HG03378 (cell line): ENCODE measurements around the gene PDS5B.
"Not testable (repeated sequence)": the region's sequence is repeated elsewhere in the genome, so short reads cannot be mapped to it uniquely, and the experiment has no call there.

Experiments used
- ATAC-seq: cut with Tn5 transposase; IDR thresholded peaks from one replicate; pipeline ENCODE4 v1.9.1; 2021; ENCODE audit warnings: mild to moderate bottlenecking, moderate library complexity; ENCODE audit not compliant: unreplicated experiment

PDS5B gene

GRCh38 chr13:32722340-32722739, 136.1 kb downstream of the PDS5B start:
- no peak for ATAC-seq

GRCh38 chr13:32723987-32724386, 137.7 kb downstream of the PDS5B start:
- no peak for ATAC-seq

DNA sequence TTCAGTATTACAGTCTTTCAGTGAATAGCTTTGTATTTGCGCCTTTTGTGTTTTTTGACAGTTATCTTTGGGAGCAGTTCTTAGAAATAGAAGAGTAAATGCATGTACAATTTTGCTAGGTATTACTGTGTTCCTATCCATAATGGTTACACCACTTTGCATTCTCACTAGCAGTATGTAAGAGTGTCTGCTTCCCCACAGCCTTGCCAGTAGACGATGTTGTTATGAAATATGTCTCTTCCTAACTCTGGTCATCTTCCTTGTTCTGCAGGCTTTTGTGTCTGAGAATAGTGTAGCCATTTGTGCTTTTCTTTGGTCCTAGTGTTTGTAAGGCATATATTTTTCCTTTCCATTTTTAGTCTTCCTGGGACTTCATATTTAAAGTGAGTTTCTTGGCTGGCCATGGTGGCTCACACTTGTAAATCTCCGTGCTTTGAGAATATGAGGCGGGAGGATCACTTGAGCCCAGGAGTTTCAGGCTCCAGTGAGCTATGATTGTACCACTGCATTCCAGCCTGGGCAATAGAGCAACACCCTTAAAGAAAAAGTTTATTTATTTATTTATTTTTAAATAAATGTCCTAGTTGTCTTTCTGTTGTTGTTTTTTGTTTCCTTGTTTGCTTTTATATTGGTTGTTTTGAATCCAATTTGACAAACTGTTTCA, 140.3 kb downstream of the PDS5B start:
- ATAC-seq: no peak

DNA sequence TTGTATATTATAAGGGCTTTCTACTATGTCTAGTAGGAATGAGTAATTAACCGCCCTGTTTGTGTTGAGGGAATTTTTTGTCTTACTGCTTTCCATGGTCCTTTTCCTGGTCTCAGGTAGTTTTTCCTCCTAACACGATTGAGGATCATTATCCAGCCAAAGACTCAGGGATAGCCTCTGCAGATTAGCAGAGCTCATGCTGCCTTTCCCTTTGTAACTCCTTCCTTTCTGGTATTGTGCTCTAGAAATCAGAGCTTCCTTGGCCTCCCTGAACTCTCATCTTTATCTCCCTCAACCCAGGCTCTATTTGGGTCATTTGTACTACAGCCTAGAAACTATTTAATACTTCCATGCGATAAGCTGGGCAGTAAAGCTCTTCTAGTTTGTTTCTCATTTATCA, 142.1 kb downstream of the PDS5B start:
- no peak for ATAC-seq

GRCh38 chr13:32729097-32729496, 142.8 kb downstream of the PDS5B start:
- not testable (repeated sequence) for ATAC-seq

- no peak for ATAC-seq
These were observed 144.8 kb downstream of the PDS5B start for GRCh38 chr13:32731074-32731473.

- ATAC-seq: no peak
These were observed 145.3 kb downstream of the PDS5B start for GRCh38 chr13:32731576-32731975.

DNA sequence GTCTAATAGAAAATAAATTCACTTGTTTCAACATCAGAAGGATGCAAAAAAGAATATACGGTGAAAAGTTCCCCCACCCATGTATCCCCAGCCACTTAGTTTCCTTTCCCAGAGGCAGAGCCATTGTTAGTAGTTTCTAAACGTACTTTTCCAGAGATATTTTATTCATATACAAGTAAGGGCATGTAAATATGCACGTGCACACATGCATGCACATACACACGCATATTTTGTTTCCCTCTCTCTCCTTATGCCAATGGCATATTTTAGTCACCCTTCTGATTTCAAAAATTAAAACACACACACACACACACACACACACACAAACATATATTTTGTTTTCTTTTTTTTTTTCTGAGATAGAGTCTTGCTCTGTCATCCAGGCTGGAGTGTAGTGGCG, 147.4 kb downstream of the PDS5B start:
- ATAC-seq: no peak

DNA sequence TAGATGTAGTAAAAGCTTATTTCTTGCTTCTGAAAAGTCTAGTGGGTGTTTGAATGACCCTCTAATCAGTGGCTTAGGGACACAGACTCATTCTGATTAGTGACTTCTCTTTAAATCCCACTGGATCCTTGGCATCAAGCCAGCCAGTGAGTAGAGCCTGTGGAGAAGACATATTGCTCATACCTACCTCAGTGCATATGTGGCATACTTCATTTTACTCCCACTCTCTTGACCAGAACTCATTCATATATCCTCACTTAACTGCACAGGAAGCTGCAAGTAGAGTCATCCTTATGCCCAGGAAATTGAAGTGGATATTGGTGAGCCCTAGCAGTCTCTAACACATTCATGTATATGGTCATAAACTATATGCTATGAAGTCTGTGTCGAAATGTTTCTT, 148.3 kb downstream of the PDS5B start:
- ATAC-seq: no peak

GRCh38 chr13:32735859-32736258, 149.6 kb downstream of the PDS5B start:
- ATAC-seq: no peak

GRCh38 chr13:32736648-32737047, 150.4 kb downstream of the PDS5B start:
- no peak for ATAC-seq

DNA sequence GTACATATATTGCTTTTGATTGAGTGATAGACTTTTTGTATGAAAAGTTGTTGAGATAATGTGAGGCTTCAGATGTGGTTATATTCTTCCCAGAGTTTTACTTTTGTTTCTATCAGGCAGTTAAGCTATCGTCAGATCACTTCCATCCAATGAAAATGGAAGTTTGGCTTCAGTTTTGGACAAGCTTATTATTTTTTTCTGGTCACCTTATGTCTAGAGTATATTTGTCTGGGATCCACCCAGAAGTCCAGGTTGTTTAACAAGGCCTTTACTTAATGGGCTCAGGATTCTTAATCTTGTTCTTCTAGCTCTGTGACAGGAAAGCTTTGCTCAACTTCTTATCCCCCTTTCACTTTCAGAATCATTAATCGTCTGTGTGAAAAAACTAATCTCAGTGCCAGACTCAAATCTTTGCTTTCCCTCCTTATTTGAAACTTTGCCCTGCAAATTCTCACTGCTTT, 150.9 kb downstream of the PDS5B start:
- ATAC-seq: peak; percentile 56

DNA sequence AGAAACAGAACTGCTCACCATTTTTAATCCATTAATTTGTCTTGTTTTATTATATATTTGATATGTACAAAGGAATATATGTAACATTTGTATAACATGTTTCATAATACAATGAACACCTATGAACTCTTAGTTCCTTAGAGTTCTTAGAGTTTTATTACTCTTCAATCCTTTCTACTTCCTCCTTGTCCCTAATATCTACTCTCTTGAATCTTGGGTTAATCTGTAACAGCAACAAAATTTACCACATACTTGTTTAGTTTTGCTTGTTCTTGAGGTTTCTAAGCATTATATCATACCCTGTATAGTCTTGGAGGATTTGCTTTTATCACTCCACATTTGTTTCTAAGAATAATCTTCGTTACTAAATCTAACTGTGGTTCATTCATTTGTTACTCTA, 151.4 kb downstream of the PDS5B start:
- peak; percentile 71 for ATAC-seq

- no peak for ATAC-seq
These were observed 159.3 kb downstream of the PDS5B start for GRCh38 chr13:32745509-32745908.

- no peak for ATAC-seq
These were observed 160.2 kb downstream of the PDS5B start for GRCh38 chr13:32746474-32746873.

DNA sequence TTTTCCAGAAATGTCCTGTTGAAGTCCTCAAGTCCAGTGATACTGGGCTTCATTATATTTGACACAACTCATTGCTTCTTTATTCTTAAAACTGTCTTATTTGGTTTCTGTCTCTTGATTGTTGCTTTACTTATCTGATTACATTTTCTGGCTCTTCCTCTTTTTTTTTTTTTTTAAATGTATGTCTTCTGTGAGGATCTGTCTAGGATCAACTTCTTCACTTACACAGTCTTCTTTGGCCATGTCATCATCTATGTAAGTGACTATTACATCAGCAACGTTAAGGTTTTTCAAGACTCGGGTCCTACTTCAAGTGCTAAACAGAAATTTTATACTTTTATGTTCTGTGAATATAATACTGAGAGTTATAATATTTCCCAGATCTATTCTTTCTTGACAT, 162.1 kb downstream of the PDS5B start:
- no peak for ATAC-seq

GRCh38 chr13:32751340-32751739, 165.1 kb downstream of the PDS5B start:
- ATAC-seq: no peak

DNA sequence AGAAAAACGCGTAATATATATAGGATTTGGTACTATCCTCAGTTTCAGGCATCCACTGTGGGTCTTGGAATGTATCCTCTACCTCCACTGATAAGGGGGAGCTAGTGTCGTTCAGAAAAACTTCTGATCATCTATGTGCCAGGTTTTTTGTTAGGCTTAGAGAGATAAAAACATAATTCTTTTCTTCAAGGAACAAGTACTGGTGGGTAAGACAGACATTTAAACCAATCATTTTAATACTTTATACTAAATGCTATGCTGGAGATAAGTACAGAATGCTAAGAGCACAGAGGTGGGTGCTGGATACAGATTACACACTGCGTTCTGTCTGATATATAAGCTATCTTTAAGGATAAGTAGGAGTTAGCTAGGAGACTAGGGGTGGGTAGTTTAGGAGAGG, 166.1 kb downstream of the PDS5B start:
- no peak for ATAC-seq

- ATAC-seq: no peak
These were observed 166.8 kb downstream of the PDS5B start for GRCh38 chr13:32752997-32753606.

DNA sequence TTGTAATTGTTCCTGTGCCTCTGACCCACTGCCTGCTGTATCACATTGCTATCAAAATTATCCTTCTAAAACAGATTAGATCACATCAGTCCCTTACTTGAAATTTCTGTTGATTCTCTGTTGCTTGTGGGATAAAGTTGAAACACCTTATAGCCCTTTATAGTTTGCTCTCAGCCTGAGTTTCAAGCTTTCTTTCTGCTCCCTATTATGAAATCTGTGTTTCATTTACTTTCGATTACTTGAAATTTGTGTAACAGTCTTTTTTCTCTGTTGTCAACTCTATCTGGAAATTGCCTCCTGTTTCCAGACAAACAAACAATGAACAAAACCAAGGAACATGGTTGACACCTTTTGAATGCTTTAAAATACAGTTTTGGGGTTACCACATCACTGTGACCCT, 167.9 kb downstream of the PDS5B start:
- no peak for ATAC-seq

DNA sequence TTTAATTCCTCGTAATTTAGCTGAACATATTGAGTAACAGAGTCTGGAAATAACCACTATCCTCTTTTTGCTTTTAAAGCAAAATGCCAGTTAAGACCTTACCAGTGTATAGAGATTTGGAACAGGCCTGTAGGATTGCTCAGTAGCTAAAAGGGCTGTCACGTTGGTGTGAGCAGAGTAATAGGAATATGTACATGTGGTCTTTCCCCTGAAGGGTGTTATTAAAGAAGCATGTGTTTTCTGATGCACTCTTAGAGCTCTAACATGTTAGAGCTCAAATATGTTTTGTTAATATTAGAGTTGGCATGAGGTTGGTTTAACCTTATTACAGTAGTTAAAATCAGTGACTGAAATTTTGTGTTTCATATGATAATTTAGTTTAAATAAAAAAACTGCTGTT, 172.9 kb downstream of the PDS5B start:
- ATAC-seq: no peak

DNA sequence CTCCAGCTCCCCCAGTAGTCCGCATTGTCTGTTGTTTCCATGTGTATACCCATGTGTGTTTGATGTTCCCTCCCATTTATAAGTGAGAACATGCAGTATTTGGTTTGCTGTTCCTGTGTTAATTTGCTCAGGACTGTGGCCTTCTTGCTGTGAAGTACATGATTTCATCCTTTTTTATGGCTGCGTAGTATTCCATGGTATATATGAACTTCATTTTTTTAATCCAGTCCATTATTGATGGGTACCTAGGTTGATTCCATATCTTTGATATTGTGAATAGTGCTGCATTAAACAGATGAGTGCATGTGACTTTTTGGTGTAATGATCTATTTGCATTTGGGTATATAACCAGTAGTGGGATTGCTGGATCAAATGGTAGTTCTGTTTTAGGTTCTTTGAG, 175.2 kb downstream of the PDS5B start:
- ATAC-seq: no peak

DNA sequence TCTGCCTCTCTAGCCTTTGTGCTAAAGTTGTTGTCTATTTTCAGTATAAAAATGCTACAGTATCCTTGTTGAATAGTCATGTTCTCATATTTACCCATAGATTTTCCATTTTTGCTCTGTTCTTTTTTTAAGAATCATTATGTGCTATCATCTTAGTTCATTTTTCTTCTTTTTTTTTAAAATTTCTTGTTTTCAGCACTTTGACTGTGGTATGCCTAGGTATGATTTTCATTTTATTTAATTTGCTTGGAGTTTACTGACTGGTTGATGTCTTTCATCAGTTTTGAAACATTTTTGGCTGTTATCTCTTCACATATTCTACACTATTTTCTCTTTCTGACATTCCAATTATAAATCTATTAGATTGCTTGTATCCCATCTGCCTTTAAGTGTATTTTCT, 192.9 kb downstream of the PDS5B start:
- ATAC-seq: no peak
